GM12878 (cell line): Measurements from ENCODE around the gene GTF2H1. TPM values are rescaled to one million over a fixed set of nuclear protein-coding genes. Genes with fewer than 3 reads are reported as not detected.

Experiments used
- ATAC-seq: fragments of 200-7000 bp; cut with Tn5 transposase; 3 replicates; pipeline ENCODE4 v1.9.1; 2020; ENCODE audit warnings: mild to moderate bottlenecking, moderate library complexity
- BruUV-seq: library from RNA; stranded (reverse); fragments of 400-500 nt; replicated peaks from 2 replicates; lab custom pipeline; 2021; lab: Mats Ljungman, UMichigan
- CTCF ChIA-PET: fragments of 300-600 bp; sonication (Branson Sonifier 250); formaldehyde crosslinking; extraction: SDS; loops from one replicate; lab custom pipeline; 2021; ENCODE audit warnings: inconsistent platforms; lab: Yijun Ruan, JAX
- POLR2A ChIA-PET: fragments of 350-600 bp; formaldehyde crosslinking; extraction: SDS; loops from one replicate; lab custom pipeline; 2021; ENCODE audit warnings: inconsistent platforms; lab: Charles Lee
- RAD21 ChIA-PET: fragments of 300-600 bp; sonication (Branson Sonifier 250); formaldehyde crosslinking; loops from one replicate; lab custom pipeline; 2023; ENCODE audit warnings: antibody characterized with exemption; ENCODE audit not compliant: unreplicated experiment; lab: Charles Lee
- SMC1A ChIA-PET: fragments of 300-600 bp; sonication (Branson Sonifier 250); formaldehyde crosslinking; loops from one replicate; lab custom pipeline; 2023; ENCODE audit not compliant: unreplicated experiment, uncharacterized antibody; lab: Charles Lee
- DNase-seq: peaks from one replicate; pipeline ENCODE4 v3.0.0-alpha.2; 2011; ENCODE audit warnings: low read depth, low spot score
- FAIRE-seq: peaks from 3 replicates; lab custom pipeline; 2011; peaks lifted over from hg19 to GRCh38; lab: Jason Lieb, UNC
- H2AFZ ChIP-seq: 2 replicates; pipeline ENCODE4 v1.6.0; 2011; ENCODE audit warnings: low read depth, low read length, control low read depth; ENCODE audit not compliant: control insufficient read depth
- H3K27ac ChIP-seq: 2 replicates; pipeline ENCODE4 v1.5.1; 2011; ENCODE audit warnings: control low read depth; ENCODE audit not compliant: control insufficient read depth, insufficient read depth
- H3K27me3 ChIP-seq, 2 experiments: replicated peaks in 1 of 2; 2 replicates each; pipeline versions ENCODE4 v1.6.0 to v1.6.1; 2011; ENCODE audit warnings: low read length in 1 of 2; ENCODE audit not compliant: control insufficient read depth in 2 of 2, insufficient read depth in 2 of 2
- H3K36me3 ChIP-seq, 2 experiments: 2 replicates each; pipeline ENCODE4 v1.5.1; 2011; ENCODE audit warnings: low read length in 1 of 2; ENCODE audit not compliant: control insufficient read depth in 2 of 2, insufficient read depth in 2 of 2
- H3K4me1 ChIP-seq: 2 replicates; pipeline ENCODE4 v1.6.1; 2011; ENCODE audit warnings: mild to moderate bottlenecking, low read length, moderate library complexity, mixed read lengths; ENCODE audit not compliant: control insufficient read depth, insufficient read depth
- H3K4me2 ChIP-seq: 2 replicates; pipeline ENCODE4 v1.6.0; 2011; ENCODE audit warnings: control low read depth; ENCODE audit not compliant: control insufficient read depth, insufficient read depth
- H3K4me3 ChIP-seq: fragments of 200-600 bp; sonication (generic); 2 replicates; pipeline ENCODE4 v1.5.1; 2016
- H3K79me2 ChIP-seq: 2 replicates; pipeline ENCODE4 v1.6.0; 2011; ENCODE audit warnings: low read length; ENCODE audit not compliant: control insufficient read depth, insufficient read depth
- H3K9ac ChIP-seq: 2 replicates; pipeline ENCODE4 v1.8.0; 2011; ENCODE audit warnings: low read length, control low read depth, mixed read lengths; ENCODE audit not compliant: control insufficient read depth, insufficient read depth
- H3K9me3 ChIP-seq: replicated peaks from 3 replicates; pipeline ENCODE4 v1.5.1; 2011; ENCODE audit warnings: mild to moderate bottlenecking, low read length; ENCODE audit not compliant: control insufficient read depth, insufficient read depth
- H4K20me1 ChIP-seq: 2 replicates; pipeline ENCODE4 v1.6.0; 2011; ENCODE audit not compliant: control insufficient read depth, insufficient read depth
- CHD4 ChIP-seq: fragments of 200-600 bp; sonication (generic); IDR thresholded peaks from 2 replicates; pipeline ENCODE4 v1.6.1; 2016; ENCODE audit warnings: mild to moderate bottlenecking
- EP300 ChIP-seq, 2 experiments: fragments of 150-350 bp in 1 of 2; IDR thresholded peaks; 2 replicates each; pipeline ENCODE4 v1.6.1; 2011 to 2012; ENCODE audit warnings: low read depth in 2 of 2, low read length in 2 of 2, borderline replicate concordance in 1 of 2, improper control_type of control experiment in 1 of 2, inconsistent platforms in 1 of 2; ENCODE audit not compliant: control insufficient read depth in 1 of 2
- ETV6 ChIP-seq, 2 experiments: fragments of 450-650 bp in 1 of 2; IDR thresholded peaks in 1 of 2; conservative IDR thresholded peaks in 1 of 2; 2 replicates each; pipeline ENCODE4 v1.6.1; 2014; ENCODE audit warnings: antibody characterized with exemption in 1 of 2, borderline replicate concordance in 1 of 2, low read depth in 1 of 2, mild to moderate bottlenecking in 1 of 2, moderate library complexity in 1 of 2
- FOXK2 ChIP-seq: fragments of 450-650 bp; IDR thresholded peaks from 2 replicates; pipeline ENCODE4 v1.6.1; 2017; ENCODE audit warnings: mild to moderate bottlenecking, moderate library complexity
- HDGF ChIP-seq: fragments of 450-650 bp; IDR thresholded peaks from 2 replicates; pipeline ENCODE4 v1.6.1; 2016; ENCODE audit warnings: antibody characterized with exemption
- JUNB ChIP-seq: IDR thresholded peaks from 2 replicates; pipeline ENCODE4 v1.6.1; 2016; ENCODE audit warnings: antibody characterized with exemption, mild to moderate bottlenecking
- MEF2A ChIP-seq: IDR thresholded peaks from 2 replicates; pipeline ENCODE4 v1.6.1; 2011; ENCODE audit warnings: low read depth, mild to moderate bottlenecking, low read length, moderate library complexity; ENCODE audit not compliant: insufficient read depth
- NBN ChIP-seq: fragments of 450-650 bp; IDR thresholded peaks from 2 replicates; pipeline ENCODE4 v1.6.1; 2016
- NFIC ChIP-seq: IDR thresholded peaks from 2 replicates; pipeline ENCODE4 v1.6.1; 2012; ENCODE audit warnings: low read depth, mild to moderate bottlenecking, inconsistent platforms, low read length, moderate library complexity
- POU2F2 ChIP-seq: IDR thresholded peaks from 3 replicates; pipeline ENCODE4 v1.6.1; 2011; ENCODE audit warnings: low read depth, mild to moderate bottlenecking, low read length, borderline replicate concordance
- RELA ChIP-seq: fragments of 450-650 bp; IDR thresholded peaks from 2 replicates; pipeline ENCODE4 v1.8.0; 2014; ENCODE audit warnings: borderline replicate concordance; ENCODE audit not compliant: partially characterized antibody
- SMARCA5 ChIP-seq: fragments of 450-650 bp; IDR thresholded peaks from 2 replicates; pipeline ENCODE4 v1.6.1; 2017; ENCODE audit warnings: mild to moderate bottlenecking
- STAT3 ChIP-seq: IDR thresholded peaks from 2 replicates; pipeline ENCODE4 v1.6.1; 2011; ENCODE audit warnings: low read depth, low read length, improper control_type of control experiment
- ZBED1 ChIP-seq: IDR thresholded peaks from 2 replicates; pipeline ENCODE4 v1.6.1; 2016; ENCODE audit warnings: borderline replicate concordance
- WGBS: methylation state at CpG from one replicate; pipeline ENCODE4 v1.1.6; 2016; ENCODE audit warnings: low lambda C conversion rate; ENCODE audit not compliant: insufficient replicate concordance, insufficient coverage; ENCODE audit errors: missing lambda C conversion rate; 5-methylcytosine and 5-hydroxymethylcytosine counted together
- in situ Hi-C: fragments of 300-500 bp; cut with MboI; formaldehyde crosslinking; loops from 9 replicates; pipeline ENCODE4 v1.14.3; 2018; ENCODE audit warnings: mixed read lengths
- intact Hi-C: fragments of 100-400 bp; cut with micrococcal nuclease; formaldehyde crosslinking; loops from one replicate; pipeline ENCODE4 v1.14.2; 2022; ENCODE audit not compliant: unreplicated experiment
- polyA plus RNA-seq, 11 experiments: library from polyadenylated mRNA; depleted of rRNA in 4 of 11; unstranded in 6 of 11; stranded (reverse) in 5 of 11; fragments of >200 nt; fragmentation: Nextera tagmentation in 4 of 11; fragmentation: Illumina TruSeq in 1 of 11; extraction: Ambion mirVana in 4 of 11; extraction: Trizol in 1 of 11; gene quantifications; 1 replicate in 1 of 11; 2 replicates in 10 of 11; pipeline versions ENCODE4 v1.2.1 to v1.2.3, GENCODE V29; 2011 to 2016; ENCODE audit warnings: inconsistent platforms in 2 of 11, missing spikeins in 2 of 11, low read depth in 1 of 11
- total RNA-seq, 4 experiments: library from RNA; depleted of rRNA in 3 of 4; stranded (reverse); fragments of >200 nt in 3 of 4; fragmentation: Illumina TruSeq in 1 of 4; extraction: Trizol in 1 of 4; gene quantifications; 2 replicates each; pipeline versions ENCODE4 v1.2.1 to v1.2.3, GENCODE V29; 2013 to 2021
- TF ChIP-seq, protein P1 (sequence below): IDR thresholded peaks from 2 replicates; pipeline ENCODE4 v1.6.1; 2011; ENCODE audit warnings: borderline replicate concordance, low read depth, mild to moderate bottlenecking, moderate library complexity, low read length; ENCODE audit not compliant: insufficient read depth, poor library complexity, severe bottlenecking
- TF ChIP-seq, protein P2 (sequence below): fragments of 450-650 bp; IDR thresholded peaks from 2 replicates; pipeline ENCODE4 v1.6.1; 2017; ENCODE audit warnings: mild to moderate bottlenecking, moderate library complexity
- TF ChIP-seq, protein P3 (sequence below): fragments of 450-650 bp; IDR thresholded peaks from 2 replicates; pipeline ENCODE4 v1.6.1; 2017; ENCODE audit warnings: mild to moderate bottlenecking, low read depth, inconsistent platforms; ENCODE audit not compliant: poor library complexity, severe bottlenecking

GTF2H1 gene
- total and polyA plus RNA-seq, 10 of the 15 experiments (the other 5 are each of a cell fraction or from before 2014, with no cell fraction given) = 36.7 to 68.8 (median 46.6) TPM

GRCh38 chr11:18379201-18379600 lies 56.8 kb downstream of the GTF2H1 start:
- BruUV-seq = no TSS peak
- Histone ChIP-seq H3K4me2 (no peak overlapping the region), H3K4me1 (peaks cover 17% of the 10 kb centered on the region), H3K9me3 (no peaks in the 10 kb centered on the region), H3K4me3 (no peak overlapping the region), H2AFZ (no peak overlapping the region), H4K20me1 (no peaks in the 10 kb centered on the region), H3K27ac (no peak overlapping the region), H3K9ac (no peak overlapping the region), H3K79me2 (no peaks in the 10 kb centered on the region), H3K27me3 (no peaks in the 10 kb centered on the region), H3K36me3 (no peaks in the 10 kb centered on the region)
- in situ Hi-C loops = no loop called here
- TF ChIP-seq, protein P1, sequence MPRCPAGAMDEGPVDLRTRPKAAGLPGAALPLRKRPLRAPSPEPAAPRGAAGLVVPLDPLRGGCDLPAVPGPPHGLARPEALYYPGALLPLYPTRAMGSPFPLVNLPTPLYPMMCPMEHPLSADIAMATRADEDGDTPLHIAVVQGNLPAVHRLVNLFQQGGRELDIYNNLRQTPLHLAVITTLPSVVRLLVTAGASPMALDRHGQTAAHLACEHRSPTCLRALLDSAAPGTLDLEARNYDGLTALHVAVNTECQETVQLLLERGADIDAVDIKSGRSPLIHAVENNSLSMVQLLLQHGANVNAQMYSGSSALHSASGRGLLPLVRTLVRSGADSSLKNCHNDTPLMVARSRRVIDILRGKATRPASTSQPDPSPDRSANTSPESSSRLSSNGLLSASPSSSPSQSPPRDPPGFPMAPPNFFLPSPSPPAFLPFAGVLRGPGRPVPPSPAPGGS = no peak
- TF ChIP-seq EP300 (IDR thresholded peaks at IDR 0.05; ENCODE audit: borderline replicate concordance in 1 of 2, control insufficient read depth in 1 of 2, low read depth in 2 of 2, low read length in 2 of 2) (no peak), SMARCA5 (no peak), RELA (no peak), HDGF (no peak), NBN (no peak), MEF2A (no peak), STAT3 (no peak), ETV6 (conservative IDR thresholded peaks at IDR 0.05 in 1 of 2, IDR thresholded peaks at IDR 0.05 in 1 of 2; ENCODE audit: borderline replicate concordance in 1 of 2, low read depth in 1 of 2) (no peak), CHD4 (no peak), JUNB (no peak), NFIC (no peak), POU2F2 (no peak), FOXK2 (no peak), ZBED1 (no peak)
- TF ChIP-seq, protein P2, sequence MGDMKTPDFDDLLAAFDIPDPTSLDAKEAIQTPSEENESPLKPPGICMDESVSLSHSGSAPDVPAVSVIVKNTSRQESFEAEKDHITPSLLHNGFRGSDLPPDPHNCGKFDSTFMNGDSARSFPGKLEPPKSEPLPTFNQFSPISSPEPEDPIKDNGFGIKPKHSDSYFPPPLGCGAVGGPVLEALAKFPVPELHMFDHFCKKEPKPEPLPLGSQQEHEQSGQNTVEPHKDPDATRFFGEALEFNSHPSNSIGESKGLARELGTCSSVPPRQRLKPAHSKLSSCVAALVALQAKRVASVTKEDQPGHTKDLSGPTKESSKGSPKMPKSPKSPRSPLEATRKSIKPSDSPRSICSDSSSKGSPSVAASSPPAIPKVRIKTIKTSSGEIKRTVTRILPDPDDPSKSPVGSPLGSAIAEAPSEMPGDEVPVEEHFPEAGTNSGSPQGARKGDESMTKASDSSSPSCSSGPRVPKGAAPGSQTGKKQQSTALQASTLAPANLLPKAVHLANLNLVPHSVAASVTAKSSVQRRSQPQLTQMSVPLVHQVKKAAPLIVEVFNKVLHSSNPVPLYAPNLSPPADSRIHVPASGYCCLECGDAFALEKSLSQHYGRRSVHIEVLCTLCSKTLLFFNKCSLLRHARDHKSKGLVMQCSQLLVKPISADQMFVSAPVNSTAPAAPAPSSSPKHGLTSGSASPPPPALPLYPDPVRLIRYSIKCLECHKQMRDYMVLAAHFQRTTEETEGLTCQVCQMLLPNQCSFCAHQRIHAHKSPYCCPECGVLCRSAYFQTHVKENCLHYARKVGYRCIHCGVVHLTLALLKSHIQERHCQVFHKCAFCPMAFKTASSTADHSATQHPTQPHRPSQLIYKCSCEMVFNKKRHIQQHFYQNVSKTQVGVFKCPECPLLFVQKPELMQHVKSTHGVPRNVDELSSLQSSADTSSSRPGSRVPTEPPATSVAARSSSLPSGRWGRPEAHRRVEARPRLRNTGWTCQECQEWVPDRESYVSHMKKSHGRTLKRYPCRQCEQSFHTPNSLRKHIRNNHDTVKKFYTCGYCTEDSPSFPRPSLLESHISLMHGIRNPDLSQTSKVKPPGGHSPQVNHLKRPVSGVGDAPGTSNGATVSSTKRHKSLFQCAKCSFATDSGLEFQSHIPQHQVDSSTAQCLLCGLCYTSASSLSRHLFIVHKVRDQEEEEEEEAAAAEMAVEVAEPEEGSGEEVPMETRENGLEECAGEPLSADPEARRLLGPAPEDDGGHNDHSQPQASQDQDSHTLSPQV = no peak
- TF ChIP-seq, protein P3, sequence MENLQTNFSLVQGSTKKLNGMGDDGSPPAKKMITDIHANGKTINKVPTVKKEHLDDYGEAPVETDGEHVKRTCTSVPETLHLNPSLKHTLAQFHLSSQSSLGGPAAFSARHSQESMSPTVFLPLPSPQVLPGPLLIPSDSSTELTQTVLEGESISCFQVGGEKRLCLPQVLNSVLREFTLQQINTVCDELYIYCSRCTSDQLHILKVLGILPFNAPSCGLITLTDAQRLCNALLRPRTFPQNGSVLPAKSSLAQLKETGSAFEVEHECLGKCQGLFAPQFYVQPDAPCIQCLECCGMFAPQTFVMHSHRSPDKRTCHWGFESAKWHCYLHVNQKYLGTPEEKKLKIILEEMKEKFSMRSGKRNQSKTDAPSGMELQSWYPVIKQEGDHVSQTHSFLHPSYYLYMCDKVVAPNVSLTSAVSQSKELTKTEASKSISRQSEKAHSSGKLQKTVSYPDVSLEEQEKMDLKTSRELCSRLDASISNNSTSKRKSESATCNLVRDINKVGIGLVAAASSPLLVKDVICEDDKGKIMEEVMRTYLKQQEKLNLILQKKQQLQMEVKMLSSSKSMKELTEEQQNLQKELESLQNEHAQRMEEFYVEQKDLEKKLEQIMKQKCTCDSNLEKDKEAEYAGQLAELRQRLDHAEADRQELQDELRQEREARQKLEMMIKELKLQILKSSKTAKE = no peak
- WGBS = 67% methylated on average over 2 of the region's 2 CpGs
- no peak for FAIRE-seq
- DNase-seq = no peak
- POLR2A ChIA-PET = interaction anchor here (6.0 kb wide), 1 partner anchor 16 kb away, joined by 95 read pairs; the partner anchor contains the start of gene LDHA
- no peak for ATAC-seq
- CTCF ChIA-PET = no interaction called here
- SMC1A ChIA-PET = no interaction called here
- RAD21 ChIA-PET = interaction anchor here (1.0 kb wide), 1 partner anchor 135 kb away, joined by 3 read pairs; no protein-coding TSS in a partner anchor
- intact Hi-C loops = no loop called here
